ENCODE measurements around the gene MUC7.

DNA sequence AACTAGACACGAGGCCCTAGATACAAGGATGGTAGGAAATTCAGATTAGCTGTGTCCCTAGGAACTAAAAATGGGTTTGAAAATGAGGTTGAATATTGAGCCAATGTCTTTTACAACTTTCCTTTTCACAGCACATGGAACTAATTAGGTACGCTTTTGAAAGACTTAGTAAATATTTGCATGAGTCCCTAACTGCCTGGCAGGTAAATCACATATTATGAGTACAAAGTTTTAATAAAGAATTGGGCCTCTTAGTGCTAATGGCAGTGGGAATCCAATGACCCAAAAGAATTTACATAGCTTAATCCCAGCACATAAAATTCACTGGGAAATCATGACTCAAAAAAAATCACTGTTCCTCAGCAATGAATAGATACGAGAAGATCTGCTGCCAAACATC lies 16.8 kb downstream of the MUC7 start:
- TF ChIP-seq, protein P1, sequence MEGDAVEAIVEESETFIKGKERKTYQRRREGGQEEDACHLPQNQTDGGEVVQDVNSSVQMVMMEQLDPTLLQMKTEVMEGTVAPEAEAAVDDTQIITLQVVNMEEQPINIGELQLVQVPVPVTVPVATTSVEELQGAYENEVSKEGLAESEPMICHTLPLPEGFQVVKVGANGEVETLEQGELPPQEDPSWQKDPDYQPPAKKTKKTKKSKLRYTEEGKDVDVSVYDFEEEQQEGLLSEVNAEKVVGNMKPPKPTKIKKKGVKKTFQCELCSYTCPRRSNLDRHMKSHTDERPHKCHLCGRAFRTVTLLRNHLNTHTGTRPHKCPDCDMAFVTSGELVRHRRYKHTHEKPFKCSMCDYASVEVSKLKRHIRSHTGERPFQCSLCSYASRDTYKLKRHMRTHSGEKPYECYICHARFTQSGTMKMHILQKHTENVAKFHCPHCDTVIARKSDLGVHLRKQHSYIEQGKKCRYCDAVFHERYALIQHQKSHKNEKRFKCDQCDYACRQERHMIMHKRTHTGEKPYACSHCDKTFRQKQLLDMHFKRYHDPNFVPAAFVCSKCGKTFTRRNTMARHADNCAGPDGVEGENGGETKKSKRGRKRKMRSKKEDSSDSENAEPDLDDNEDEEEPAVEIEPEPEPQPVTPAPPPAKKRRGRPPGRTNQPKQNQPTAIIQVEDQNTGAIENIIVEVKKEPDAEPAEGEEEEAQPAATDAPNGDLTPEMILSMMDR (conservative IDR thresholded peaks at IDR 0.05 in 1 of 2, IDR thresholded peaks at IDR 0.05 in 1 of 2; ENCODE audit: extremely low read depth in 1 of 2, insufficient read depth in 1 of 2, low read depth in 1 of 2, low read length in 2 of 2) = no peak
- TF ChIP-seq EZH2 (IDR thresholded peaks at IDR 0.05; ENCODE audit: borderline replicate concordance, low read length) = no peak
